A673 (cell line): ENCODE results near the gene KLHL42.

Experiments used
- EZH2 ChIP-seq: fragments of 200-600 bp; sonication (generic); IDR thresholded peaks from 2 replicates; pipeline ENCODE4 v1.6.1; 2017; ENCODE audit warnings: borderline replicate concordance, low read depth, mild to moderate bottlenecking, mixed read lengths, antibody characterized with exemption, low read length; ENCODE audit not compliant: poor library complexity, severe bottlenecking
- TF ChIP-seq, protein P1 (sequence below): fragments of 300-800, 200-600 bp; sonication (generic); conservative IDR thresholded peaks from 2 replicates; pipeline ENCODE4 v1.5.1; 2017; ENCODE audit warnings: low read depth, mild to moderate bottlenecking, antibody characterized with exemption, low read length, moderate library complexity, mixed read lengths

DNA sequence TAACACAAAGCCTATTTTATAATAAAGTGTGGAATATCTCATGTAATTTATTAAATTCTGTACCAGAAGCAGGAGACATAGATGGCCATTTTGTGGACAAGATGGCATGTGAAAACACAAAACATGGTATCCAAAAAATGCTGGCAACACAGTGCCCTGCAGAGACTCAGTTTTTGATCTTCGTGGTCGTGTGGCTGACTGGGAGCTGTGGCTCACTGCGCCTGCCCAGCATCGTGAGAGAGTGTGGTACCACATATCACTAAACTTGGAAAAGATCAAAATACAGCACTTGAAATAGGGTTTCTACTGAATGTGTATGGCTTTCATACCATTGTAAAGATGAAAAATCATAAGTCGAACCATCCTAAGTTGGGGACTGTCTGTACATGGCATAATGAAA is 43.0 kb downstream of the KLHL42 start:
- TF ChIP-seq, protein P1, sequence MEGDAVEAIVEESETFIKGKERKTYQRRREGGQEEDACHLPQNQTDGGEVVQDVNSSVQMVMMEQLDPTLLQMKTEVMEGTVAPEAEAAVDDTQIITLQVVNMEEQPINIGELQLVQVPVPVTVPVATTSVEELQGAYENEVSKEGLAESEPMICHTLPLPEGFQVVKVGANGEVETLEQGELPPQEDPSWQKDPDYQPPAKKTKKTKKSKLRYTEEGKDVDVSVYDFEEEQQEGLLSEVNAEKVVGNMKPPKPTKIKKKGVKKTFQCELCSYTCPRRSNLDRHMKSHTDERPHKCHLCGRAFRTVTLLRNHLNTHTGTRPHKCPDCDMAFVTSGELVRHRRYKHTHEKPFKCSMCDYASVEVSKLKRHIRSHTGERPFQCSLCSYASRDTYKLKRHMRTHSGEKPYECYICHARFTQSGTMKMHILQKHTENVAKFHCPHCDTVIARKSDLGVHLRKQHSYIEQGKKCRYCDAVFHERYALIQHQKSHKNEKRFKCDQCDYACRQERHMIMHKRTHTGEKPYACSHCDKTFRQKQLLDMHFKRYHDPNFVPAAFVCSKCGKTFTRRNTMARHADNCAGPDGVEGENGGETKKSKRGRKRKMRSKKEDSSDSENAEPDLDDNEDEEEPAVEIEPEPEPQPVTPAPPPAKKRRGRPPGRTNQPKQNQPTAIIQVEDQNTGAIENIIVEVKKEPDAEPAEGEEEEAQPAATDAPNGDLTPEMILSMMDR = no peak
- TF ChIP-seq EZH2 = no peak
